ENCODE measurements around the gene UCP1. TPM values are rescaled to one million over a fixed set of nuclear protein-coding genes. Genes with fewer than 3 reads are reported as not detected.
"Not testable (repeated sequence)": the region's sequence is repeated elsewhere in the genome, so short reads cannot be mapped to it uniquely, and the experiment has no call there.

Gene UCP1
- total RNA-seq, 3 donors from 2014 or later (not counting 1 experiment from before 2014, with no cell fraction given) = not detected

DNA sequence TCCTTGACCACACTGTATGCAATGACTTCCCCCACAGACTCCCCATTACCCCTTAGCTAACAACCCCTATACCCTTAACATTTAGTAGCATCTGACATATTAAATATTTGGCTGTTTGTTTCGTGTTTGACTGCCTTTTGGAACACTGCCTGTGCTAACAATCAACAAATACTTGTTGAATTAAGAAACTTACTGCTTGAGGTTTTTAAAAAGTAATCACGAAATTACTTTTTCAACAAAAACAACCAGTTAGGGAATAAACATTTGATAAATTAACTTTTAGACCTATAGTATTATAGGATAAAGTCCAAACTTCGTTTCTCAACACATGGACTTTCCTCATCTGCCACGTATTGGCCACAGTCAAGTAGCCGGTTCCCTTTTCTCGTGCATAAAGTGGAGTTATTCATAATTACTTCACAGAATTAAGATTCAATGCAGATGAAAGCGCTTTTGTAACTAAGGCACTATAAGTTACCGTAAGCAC is 45.3 kb downstream of the UCP1 start:
- Histone ChIP-seq H3K4me3 (ENCODE audit: low read length) (peak overlapping the region; percentile 56), H3K27ac (ENCODE audit: low read length) (peak overlapping the region; percentile 10), H3K36me3 (ENCODE audit: control insufficient read depth, insufficient read depth, low read length) (peaks cover 2% of the 10 kb centered on the region), H3K9me3 (ENCODE audit: control insufficient read depth, insufficient read depth, low read length) (no peaks in the 10 kb centered on the region), H3K4me1 (ENCODE audit: control insufficient read depth, insufficient read depth, low read length) (peaks cover 3% of the 10 kb centered on the region), H3K27me3 (ENCODE audit: control insufficient read depth, insufficient read depth, low read length) (no peaks in the 10 kb centered on the region)
- Mint-ChIP-seq H3K9me3 (no peaks in the 10 kb centered on the region), H3K36me3 (no peaks in the 10 kb centered on the region), H3K27me3 (ENCODE audit: low read depth in 2 of 2) (no peaks in the 10 kb centered on the region), H3K27ac (peak overlapping the region; percentile 78 to 88), H3K4me1 (peaks cover 12 to 22% of the 10 kb centered on the region in 2 donors), H3K4me3 (peak overlapping the region; percentile 89)
- intact Hi-C loops (cut with micrococcal nuclease) = loop anchor here (10.0 kb wide), 1 partner anchor 701 kb away; the partner anchor contains the start of gene ZNF330
- ATAC-seq (no peak), DNase-seq (no peak)
- 2% methylated on average over 4 of the region's 8 CpGs for WGBS (ENCODE audit: insufficient coverage)
- TF ChIP-seq, protein P1, sequence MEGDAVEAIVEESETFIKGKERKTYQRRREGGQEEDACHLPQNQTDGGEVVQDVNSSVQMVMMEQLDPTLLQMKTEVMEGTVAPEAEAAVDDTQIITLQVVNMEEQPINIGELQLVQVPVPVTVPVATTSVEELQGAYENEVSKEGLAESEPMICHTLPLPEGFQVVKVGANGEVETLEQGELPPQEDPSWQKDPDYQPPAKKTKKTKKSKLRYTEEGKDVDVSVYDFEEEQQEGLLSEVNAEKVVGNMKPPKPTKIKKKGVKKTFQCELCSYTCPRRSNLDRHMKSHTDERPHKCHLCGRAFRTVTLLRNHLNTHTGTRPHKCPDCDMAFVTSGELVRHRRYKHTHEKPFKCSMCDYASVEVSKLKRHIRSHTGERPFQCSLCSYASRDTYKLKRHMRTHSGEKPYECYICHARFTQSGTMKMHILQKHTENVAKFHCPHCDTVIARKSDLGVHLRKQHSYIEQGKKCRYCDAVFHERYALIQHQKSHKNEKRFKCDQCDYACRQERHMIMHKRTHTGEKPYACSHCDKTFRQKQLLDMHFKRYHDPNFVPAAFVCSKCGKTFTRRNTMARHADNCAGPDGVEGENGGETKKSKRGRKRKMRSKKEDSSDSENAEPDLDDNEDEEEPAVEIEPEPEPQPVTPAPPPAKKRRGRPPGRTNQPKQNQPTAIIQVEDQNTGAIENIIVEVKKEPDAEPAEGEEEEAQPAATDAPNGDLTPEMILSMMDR (IDR thresholded peaks at IDR 0.05) = no peak

DNA sequence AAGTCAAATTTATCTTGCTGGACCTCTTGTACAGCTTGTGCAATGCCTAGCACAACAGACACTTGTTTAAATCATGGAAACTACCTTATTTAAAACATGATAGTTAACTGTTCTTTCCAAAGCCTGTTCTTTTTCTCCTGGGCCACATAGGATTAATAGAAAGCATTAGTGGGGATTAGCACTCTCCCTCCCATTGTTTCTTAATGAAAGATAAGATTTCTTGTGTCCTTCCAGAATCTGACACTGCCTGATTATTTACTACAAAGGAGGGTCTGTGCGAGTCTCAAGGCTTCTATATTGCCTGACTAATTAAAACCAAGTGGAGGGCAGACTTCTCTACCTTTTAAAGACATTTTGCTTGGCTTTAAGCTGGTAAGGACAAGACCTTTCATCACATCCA is 53.3 kb downstream of the UCP1 start:
- H3K4me1 Mint-ChIP-seq = no peaks in the 10 kb centered on the region

DNA sequence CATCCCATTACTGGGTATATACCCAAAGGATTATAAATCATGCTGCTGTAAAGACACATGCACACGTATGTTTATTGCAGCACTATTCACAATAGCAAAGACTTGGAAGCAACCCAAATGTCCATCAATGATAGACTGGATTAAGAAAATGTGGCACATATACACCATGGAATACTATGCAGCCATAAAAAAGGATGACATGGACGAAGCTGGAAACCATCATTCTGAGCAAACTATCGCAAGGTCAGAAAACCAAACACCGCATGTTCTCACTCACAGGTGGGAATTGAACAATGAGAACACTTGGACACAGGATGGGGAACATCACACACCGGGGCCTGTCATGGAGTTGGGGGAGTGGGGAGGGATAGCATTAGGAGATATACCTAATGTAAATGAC is 55.0 kb downstream of the UCP1 start:
- H3K4me3 ChIP-seq (ENCODE audit: low read length); H3K4me1 ChIP-seq (ENCODE audit: control insufficient read depth, insufficient read depth, low read length); H3K36me3 ChIP-seq (ENCODE audit: control insufficient read depth, insufficient read depth, low read length); H3K36me3 Mint-ChIP-seq; H3K27me3 ChIP-seq (ENCODE audit: control insufficient read depth, insufficient read depth, low read length); ATAC-seq; H3K27ac Mint-ChIP-seq; H3K9me3 ChIP-seq (ENCODE audit: control insufficient read depth, insufficient read depth, low read length); H3K4me1 Mint-ChIP-seq; intact Hi-C loops (cut with micrococcal nuclease); H3K4me3 Mint-ChIP-seq; H3K27ac ChIP-seq (ENCODE audit: low read length); H3K9me3 Mint-ChIP-seq; DNase-seq: not testable (repeated sequence)
- 90% methylated on average over 4 of the region's 5 CpGs for WGBS (ENCODE audit: insufficient coverage)
- H3K27me3 Mint-ChIP-seq (ENCODE audit: low read depth in 2 of 2) = peaks cover 31 to 66% of the 10 kb centered on the region in 2 donors

More for the DNA sequence above, 53.3 kb downstream of the UCP1 start:
- TF ChIP-seq, protein P1 (IDR thresholded peaks at IDR 0.05) = no peak
- WGBS (ENCODE audit: insufficient coverage) = 0% methylated on average over 1 of the region's 1 CpG
- Histone ChIP-seq H3K36me3 (ENCODE audit: control insufficient read depth, insufficient read depth, low read length) (no peaks in the 10 kb centered on the region), H3K27me3 (ENCODE audit: control insufficient read depth, insufficient read depth, low read length) (no peaks in the 10 kb centered on the region), H3K4me1 (ENCODE audit: control insufficient read depth, insufficient read depth, low read length) (no peaks in the 10 kb centered on the region), H3K9me3 (ENCODE audit: control insufficient read depth, insufficient read depth, low read length) (no peaks in the 10 kb centered on the region), H3K27ac (ENCODE audit: low read length) (no peak overlapping the region), H3K4me3 (ENCODE audit: low read length) (no peak overlapping the region)
- H3K4me3 Mint-ChIP-seq = no peak overlapping the region
- no peaks in the 10 kb centered on the region for H3K9me3 Mint-ChIP-seq
- intact Hi-C loops (cut with micrococcal nuclease) = no loop called here
- no peak overlapping the region for H3K27ac Mint-ChIP-seq
- ATAC-seq (no peak), DNase-seq (no peak)
- H3K36me3 Mint-ChIP-seq = no peaks in the 10 kb centered on the region
- H3K27me3 Mint-ChIP-seq (ENCODE audit: low read depth in 2 of 2) = peaks cover 22 to 51% of the 10 kb centered on the region in 2 donors

Other genes with a start within 250 kb of the UCP1 start
- gene SCOC, start 195.3 kb downstream of the UCP1 start, total RNA-seq = 10 to 100 TPM in 1 of 3 donors, 1 to 10 TPM in 2; 8.6 to 10.3 (median 9.4) TPM
- gene CLGN, start 141.3 kb downstream of the UCP1 start, total RNA-seq = not detected
- gene MGAT4D, start 70.7 kb downstream of the UCP1 start, total RNA-seq = not detected
- 10 to 100 TPM; 17.9 to 22.6 (median 18.4) TPM for gene ELMOD2, start 44.8 kb downstream of the UCP1 start, total RNA-seq
- 1 to 10 TPM; 1.3 to 3.3 (median 2.0) TPM for gene TBC1D9, start 187.4 kb upstream of the UCP1 start, total RNA-seq